Panc1 (cell line): Measurements from ENCODE around the gene IQSEC1. TPM values are rescaled to one million over a fixed set of nuclear protein-coding genes. Genes with fewer than 3 reads are reported as not detected.

Experiments used
- ATAC-seq: fragments of 200-7000 bp; cut with Tn5 transposase; 2 replicates; pipeline ENCODE4 v1.9.1; 2020; ENCODE audit warnings: mild to moderate bottlenecking, moderate library complexity
- BruUV-seq: library from RNA; stranded (reverse); fragments of 400-500 nt; replicated peaks from 2 replicates; lab custom pipeline; 2021; lab: Mats Ljungman, UMichigan
- CTCF ChIA-PET: fragments of 300-600 bp; sonication (Branson Sonifier 250); formaldehyde crosslinking; loops from one replicate; lab custom pipeline; 2022; ENCODE audit warnings: antibody characterized with exemption; lab: Charles Lee
- POLR2A ChIA-PET: fragments of 300-600 bp; sonication (Branson Sonifier 250); formaldehyde crosslinking; loops from one replicate; lab custom pipeline; 2022; ENCODE audit warnings: antibody characterized with exemption; lab: Charles Lee
- DNase-seq: peaks from one replicate; pipeline ENCODE4 v3.0.0-alpha.2; 2010; ENCODE audit warnings: low read depth, low spot score
- H3K27ac ChIP-seq: 2 replicates; pipeline ENCODE4 v1.5.1; 2011; ENCODE audit warnings: mild to moderate bottlenecking, low read length, inconsistent platforms
- H3K27me3 ChIP-seq: fragments of 200-500 bp; sonication (Bioruptor generic); 2 replicates; pipeline ENCODE4 v1.6.0; 2014; ENCODE audit warnings: low read length, inconsistent platforms; ENCODE audit not compliant: control insufficient read depth, insufficient read depth
- H3K36me3 ChIP-seq: fragments of 200-500 bp; sonication (Bioruptor generic); 2 replicates; pipeline ENCODE4 v1.5.1; 2014; ENCODE audit warnings: inconsistent platforms, mild to moderate bottlenecking, low read length, moderate library complexity; ENCODE audit not compliant: control insufficient read depth, insufficient read depth
- H3K4me1 ChIP-seq: 2 replicates; pipeline ENCODE4 v1.5.1; 2011; ENCODE audit warnings: inconsistent platforms, mild to moderate bottlenecking, low read length, moderate library complexity; ENCODE audit not compliant: control insufficient read depth, insufficient read depth
- H3K4me3 ChIP-seq, 2 experiments: 2 replicates each; pipeline ENCODE4 v1.5.1; 2011 to 2012; ENCODE audit warnings: low read depth in 2 of 2, low read length in 2 of 2, mild to moderate bottlenecking in 2 of 2, inconsistent platforms in 1 of 2, moderate library complexity in 1 of 2
- H3K9me3 ChIP-seq: fragments of 200-500 bp; sonication (Bioruptor generic); 2 replicates; pipeline ENCODE4 v1.5.1; 2014; ENCODE audit warnings: low read depth, mild to moderate bottlenecking, inconsistent platforms, low read length, moderate library complexity; ENCODE audit not compliant: control insufficient read depth, insufficient read depth
- POLR2AphosphoS5 ChIP-seq: IDR thresholded peaks from 2 replicates; pipeline ENCODE4 v1.6.1; 2012; ENCODE audit warnings: mild to moderate bottlenecking, low read depth, low read length, moderate library complexity
- REST ChIP-seq, 2 experiments: IDR thresholded peaks; 2 replicates each; pipeline ENCODE4 v1.6.1; 2011 to 2012; ENCODE audit warnings: low read depth in 2 of 2, control low read depth in 1 of 2, low read length in 1 of 2, mild to moderate bottlenecking in 1 of 2, moderate library complexity in 1 of 2; ENCODE audit not compliant: insufficient read depth in 1 of 2
- SIN3A ChIP-seq: IDR thresholded peaks from 2 replicates; pipeline ENCODE4 v1.6.1; 2012; ENCODE audit warnings: low read depth, mild to moderate bottlenecking, low read length, moderate library complexity, borderline replicate concordance; ENCODE audit not compliant: insufficient read depth
- TCF7L2 ChIP-seq: IDR thresholded peaks from 2 replicates; pipeline ENCODE4 v1.6.1; 2011; ENCODE audit warnings: mild to moderate bottlenecking, low read depth, low read length, inconsistent platforms
- in situ Hi-C: cut with HindIII; loops from 2 replicates; pipeline ENCODE4 v1.10.0; 2016; ENCODE audit warnings: low sequenced_read_pairs, low pct_unique_long_range_greater_than_20kb
- intact Hi-C: fragments of 100-400 bp; cut with micrococcal nuclease; formaldehyde crosslinking; loops from one replicate; pipeline ENCODE4 v1.10.0; 2022; ENCODE audit not compliant: unreplicated experiment
- total RNA-seq: library from RNA; stranded (reverse); gene quantifications from one replicate; pipeline ENCODE4 v1.2.1, GENCODE V29; 2021; ENCODE audit not compliant: unreplicated experiment
- TF ChIP-seq, protein P1 (sequence below): fragments of 450-650 bp; IDR thresholded peaks from 2 replicates; pipeline ENCODE4 v1.5.1; 2017; ENCODE audit warnings: mild to moderate bottlenecking

Gene IQSEC1
- total RNA-seq, 1 experiment from 2014 or later: 28.4 TPM

GRCh38 chr3:12963231-12963896, 109.9 kb downstream of the IQSEC1 start:
- Histone ChIP-seq H3K36me3 (no peaks in the 10 kb centered on the region), H3K27me3 (no peaks in the 10 kb centered on the region), H3K4me3 (no peak overlapping the region), H3K27ac (no peak overlapping the region), H3K9me3 (no peaks in the 10 kb centered on the region), H3K4me1 (peaks cover 4% of the 10 kb centered on the region; the same call in 1 of the 2 replicates)
- no peak for ATAC-seq
- intact Hi-C loops: no loop called here
- no peak for DNase-seq
- ChIA-PET POLR2A (no interaction called here), CTCF (no interaction called here)
- no TSS peak for BruUV-seq
- TF ChIP-seq, protein P1, sequence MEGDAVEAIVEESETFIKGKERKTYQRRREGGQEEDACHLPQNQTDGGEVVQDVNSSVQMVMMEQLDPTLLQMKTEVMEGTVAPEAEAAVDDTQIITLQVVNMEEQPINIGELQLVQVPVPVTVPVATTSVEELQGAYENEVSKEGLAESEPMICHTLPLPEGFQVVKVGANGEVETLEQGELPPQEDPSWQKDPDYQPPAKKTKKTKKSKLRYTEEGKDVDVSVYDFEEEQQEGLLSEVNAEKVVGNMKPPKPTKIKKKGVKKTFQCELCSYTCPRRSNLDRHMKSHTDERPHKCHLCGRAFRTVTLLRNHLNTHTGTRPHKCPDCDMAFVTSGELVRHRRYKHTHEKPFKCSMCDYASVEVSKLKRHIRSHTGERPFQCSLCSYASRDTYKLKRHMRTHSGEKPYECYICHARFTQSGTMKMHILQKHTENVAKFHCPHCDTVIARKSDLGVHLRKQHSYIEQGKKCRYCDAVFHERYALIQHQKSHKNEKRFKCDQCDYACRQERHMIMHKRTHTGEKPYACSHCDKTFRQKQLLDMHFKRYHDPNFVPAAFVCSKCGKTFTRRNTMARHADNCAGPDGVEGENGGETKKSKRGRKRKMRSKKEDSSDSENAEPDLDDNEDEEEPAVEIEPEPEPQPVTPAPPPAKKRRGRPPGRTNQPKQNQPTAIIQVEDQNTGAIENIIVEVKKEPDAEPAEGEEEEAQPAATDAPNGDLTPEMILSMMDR: no peak
- no peak for TF ChIP-seq POLR2AphosphoS5
- TF ChIP-seq REST (IDR thresholded peaks at IDR 0.05; ENCODE audit: insufficient read depth in 1 of 2, low read depth in 2 of 2, low read length in 1 of 2): no peak
- TF ChIP-seq SIN3A: no peak
- TF ChIP-seq TCF7L2: no peak
- in situ Hi-C loops: no loop called here

DNA sequence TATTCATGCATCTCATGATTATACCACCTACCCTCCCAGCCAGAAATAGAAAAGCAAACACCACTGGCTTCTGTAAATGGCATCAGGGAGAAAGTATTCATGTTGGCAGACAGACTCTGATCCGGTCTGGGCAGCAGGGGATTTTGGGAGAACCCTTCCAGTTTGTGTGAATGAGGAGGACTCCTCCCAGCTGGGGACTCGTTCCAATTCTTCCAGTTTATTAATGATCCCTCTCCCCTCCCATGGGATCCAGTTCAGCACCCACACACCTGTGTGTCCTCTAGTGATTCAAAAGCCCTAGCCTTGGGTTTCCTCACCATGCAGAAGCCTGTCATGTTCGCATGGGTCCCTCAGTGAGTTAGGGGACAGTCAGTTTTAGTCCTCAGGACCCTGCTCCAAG, 110.9 kb downstream of the IQSEC1 start:
- ChIA-PET POLR2A (no interaction called here), CTCF (interaction anchor here (0.6 kb wide), 1 partner anchor 170 kb away, joined by 3 read pairs; no protein-coding TSS in a partner anchor)
- BruUV-seq: no TSS peak
- in situ Hi-C loops: no loop called here
- H3K4me3 ChIP-seq: no peak overlapping the region
- no peak for DNase-seq
- H3K4me1 ChIP-seq: peaks cover 4% of the 10 kb centered on the region; the same call in 1 of the 2 replicates
- H3K27ac ChIP-seq: no peak overlapping the region
- no peaks in the 10 kb centered on the region for H3K36me3 ChIP-seq
- TF ChIP-seq REST (IDR thresholded peaks at IDR 0.05; ENCODE audit: insufficient read depth in 1 of 2, low read depth in 2 of 2, low read length in 1 of 2) (no peak), TCF7L2 (no peak), SIN3A (no peak), POLR2AphosphoS5 (no peak)
- no peaks in the 10 kb centered on the region for H3K27me3 ChIP-seq
- intact Hi-C loops: no loop called here
- no peak for ATAC-seq
- no peaks in the 10 kb centered on the region for H3K9me3 ChIP-seq
